ENCODE measurements around the gene LMAN2.

DNA sequence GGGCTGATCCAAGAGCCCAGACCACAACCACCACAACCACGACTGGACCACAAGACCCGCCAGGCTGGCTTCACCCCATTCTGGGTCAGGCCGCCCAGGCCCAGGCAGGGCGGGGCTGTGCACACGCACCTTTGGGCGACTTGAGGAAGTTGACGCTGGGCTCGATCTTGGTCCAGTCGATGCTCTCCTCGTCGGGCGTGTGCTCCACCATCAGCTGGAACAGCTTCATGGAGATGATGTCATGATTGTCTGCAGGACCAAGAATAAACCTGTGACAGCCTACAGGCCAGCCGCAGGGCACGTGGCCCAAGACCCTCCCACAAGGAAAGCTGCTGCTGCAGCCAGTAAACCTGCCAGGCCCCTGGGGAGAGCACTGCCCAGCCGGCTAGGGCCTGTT lies 17.3 kb downstream of the LMAN2 start:
- no peak for TF ChIP-seq POLR2A (IDR thresholded peaks at IDR 0.05; ENCODE audit: borderline replicate concordance, extremely low read depth, insufficient read depth, insufficient read length)
- TF ChIP-seq SIN3A (IDR thresholded peaks at IDR 0.05; ENCODE audit: low read depth) = no peak
- TF ChIP-seq, protein P1, sequence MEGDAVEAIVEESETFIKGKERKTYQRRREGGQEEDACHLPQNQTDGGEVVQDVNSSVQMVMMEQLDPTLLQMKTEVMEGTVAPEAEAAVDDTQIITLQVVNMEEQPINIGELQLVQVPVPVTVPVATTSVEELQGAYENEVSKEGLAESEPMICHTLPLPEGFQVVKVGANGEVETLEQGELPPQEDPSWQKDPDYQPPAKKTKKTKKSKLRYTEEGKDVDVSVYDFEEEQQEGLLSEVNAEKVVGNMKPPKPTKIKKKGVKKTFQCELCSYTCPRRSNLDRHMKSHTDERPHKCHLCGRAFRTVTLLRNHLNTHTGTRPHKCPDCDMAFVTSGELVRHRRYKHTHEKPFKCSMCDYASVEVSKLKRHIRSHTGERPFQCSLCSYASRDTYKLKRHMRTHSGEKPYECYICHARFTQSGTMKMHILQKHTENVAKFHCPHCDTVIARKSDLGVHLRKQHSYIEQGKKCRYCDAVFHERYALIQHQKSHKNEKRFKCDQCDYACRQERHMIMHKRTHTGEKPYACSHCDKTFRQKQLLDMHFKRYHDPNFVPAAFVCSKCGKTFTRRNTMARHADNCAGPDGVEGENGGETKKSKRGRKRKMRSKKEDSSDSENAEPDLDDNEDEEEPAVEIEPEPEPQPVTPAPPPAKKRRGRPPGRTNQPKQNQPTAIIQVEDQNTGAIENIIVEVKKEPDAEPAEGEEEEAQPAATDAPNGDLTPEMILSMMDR (IDR thresholded peaks at IDR 0.05 in 2 of 3, conservative IDR thresholded peaks at IDR 0.05 in 1 of 3; ENCODE audit: borderline replicate concordance in 1 of 3, insufficient read depth in 1 of 3, low read depth in 2 of 3, low read length in 2 of 3) = no peak
- TF ChIP-seq JUND (IDR thresholded peaks at IDR 0.05) = no peak
- TF ChIP-seq RAD21 (IDR thresholded peaks at IDR 0.05; ENCODE audit: low read depth) = no peak
- no peak for TF ChIP-seq YY1 (IDR thresholded peaks at IDR 0.05; ENCODE audit: extremely low read depth, insufficient replicate concordance, low read depth, low read length)
- no peak for TF ChIP-seq TCF7L2 (IDR thresholded peaks at IDR 0.05; ENCODE audit: borderline replicate concordance, extremely low read depth, insufficient read depth, insufficient read length)
- TF ChIP-seq EZH2 (IDR thresholded peaks at IDR 0.05) = no peak
- TF ChIP-seq, protein P2, sequence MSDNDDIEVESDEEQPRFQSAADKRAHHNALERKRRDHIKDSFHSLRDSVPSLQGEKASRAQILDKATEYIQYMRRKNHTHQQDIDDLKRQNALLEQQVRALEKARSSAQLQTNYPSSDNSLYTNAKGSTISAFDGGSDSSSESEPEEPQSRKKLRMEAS (IDR thresholded peaks at IDR 0.05) = no peak
- TF ChIP-seq CBX3 (IDR thresholded peaks at IDR 0.05; ENCODE audit: low read depth) = no peak
- TF ChIP-seq, protein P3, sequence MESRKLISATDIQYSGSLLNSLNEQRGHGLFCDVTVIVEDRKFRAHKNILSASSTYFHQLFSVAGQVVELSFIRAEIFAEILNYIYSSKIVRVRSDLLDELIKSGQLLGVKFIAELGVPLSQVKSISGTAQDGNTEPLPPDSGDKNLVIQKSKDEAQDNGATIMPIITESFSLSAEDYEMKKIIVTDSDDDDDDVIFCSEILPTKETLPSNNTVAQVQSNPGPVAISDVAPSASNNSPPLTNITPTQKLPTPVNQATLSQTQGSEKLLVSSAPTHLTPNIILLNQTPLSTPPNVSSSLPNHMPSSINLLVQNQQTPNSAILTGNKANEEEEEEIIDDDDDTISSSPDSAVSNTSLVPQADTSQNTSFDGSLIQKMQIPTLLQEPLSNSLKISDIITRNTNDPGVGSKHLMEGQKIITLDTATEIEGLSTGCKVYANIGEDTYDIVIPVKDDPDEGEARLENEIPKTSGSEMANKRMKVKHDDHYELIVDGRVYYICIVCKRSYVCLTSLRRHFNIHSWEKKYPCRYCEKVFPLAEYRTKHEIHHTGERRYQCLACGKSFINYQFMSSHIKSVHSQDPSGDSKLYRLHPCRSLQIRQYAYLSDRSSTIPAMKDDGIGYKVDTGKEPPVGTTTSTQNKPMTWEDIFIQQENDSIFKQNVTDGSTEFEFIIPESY (IDR thresholded peaks at IDR 0.05; ENCODE audit: extremely low read depth, insufficient replicate concordance, low read length) = no peak
- TF ChIP-seq ZNF274 (IDR thresholded peaks at IDR 0.05; ENCODE audit: low read depth, low read length) = no peak
